Hematopoietic multipotent progenitor cell treated with erythropoietin and hydrocortisone succinate and interleukin-3 and kit ligand, for 17 days (in vitro differentiated cells): Measurements from ENCODE around the gene DNAJB12.
A peak's percentile ranks its signal among the peaks of the same experiment; 100 is the strongest.

Source experiments
- DNase-seq: peaks from one replicate; pipeline ENCODE4 v3.0.0-alpha.2; 2015; ENCODE audit warnings: low spot score

Gene DNAJB12

GRCh38 chr10:72295330-72295910 lies 59.3 kb downstream of the DNAJB12 start:
- no peak for DNase-seq

GRCh38 chr10:72292223-72292691 lies 62.5 kb downstream of the DNAJB12 start:
- DNase-seq: no peak

GRCh38 chr10:72291019-72291532 lies 63.6 kb downstream of the DNAJB12 start:
- peak; percentile 72 for DNase-seq

GRCh38 chr10:72285972-72286521 lies 68.7 kb downstream of the DNAJB12 start:
- no peak for DNase-seq

- no peak for DNase-seq
Measured at GRCh38 chr10:72283131-72283530, 71.6 kb downstream of the DNAJB12 start.
